PC-9 (cell line): Measurements from ENCODE around the gene ZRSR2. TPM values are rescaled to one million over a fixed set of nuclear protein-coding genes. Genes with fewer than 3 reads are reported as not detected.

Source experiments
- BruUV-seq: library from RNA; stranded (reverse); fragments of 400-500 nt; replicated peaks from 2 replicates; lab custom pipeline; 2021; lab: Mats Ljungman, UMichigan
- CTCF ChIA-PET: fragments of 300-600 bp; sonication (Branson Sonifier 250); formaldehyde crosslinking; loops from one replicate; lab custom pipeline; 2022; ENCODE audit warnings: antibody characterized with exemption; lab: Charles Lee
- POLR2A ChIA-PET: fragments of 300-600 bp; sonication (Branson Sonifier 250); formaldehyde crosslinking; loops from one replicate; lab custom pipeline; 2022; ENCODE audit warnings: antibody characterized with exemption; ENCODE audit not compliant: unreplicated experiment; lab: Charles Lee
- DNase-seq, 2 experiments: peaks; one replicate each; pipeline versions ENCODE4 v3.0.0 to v3.0.0-alpha.2; 2015 to 2022; ENCODE audit warnings: mixed read lengths in 1 of 2
- H2AFZ ChIP-seq: fragments of 200-600 bp; sonication (generic); 2 replicates; pipeline ENCODE4 v1.8.1; 2017; ENCODE audit warnings: antibody characterized with exemption
- H3F3A ChIP-seq: fragments of 200-600 bp; sonication (generic); 2 replicates; pipeline ENCODE4 v1.8.1; 2017; ENCODE audit warnings: antibody characterized with exemption, mild to moderate bottlenecking, low read depth; ENCODE audit not compliant: insufficient read depth
- H3K27ac ChIP-seq: fragments of 200-600 bp; sonication (generic); 2 replicates; pipeline ENCODE4 v1.6.1; 2016; ENCODE audit warnings: mixed run types
- H3K27me3 ChIP-seq: fragments of 200-600 bp; sonication (generic); 2 replicates; pipeline ENCODE4 v1.6.1; 2016; ENCODE audit warnings: low read depth, mixed run types; ENCODE audit not compliant: insufficient read depth
- H3K36me3 ChIP-seq: fragments of 200-600 bp; sonication (generic); 2 replicates; pipeline ENCODE4 v1.6.1; 2016; ENCODE audit warnings: low read depth, mixed run types
- H3K4me1 ChIP-seq: fragments of 200-600 bp; sonication (generic); replicated peaks from 2 replicates; pipeline ENCODE4 v1.6.1; 2016; ENCODE audit warnings: mixed run types; ENCODE audit not compliant: insufficient read depth
- H3K4me2 ChIP-seq: fragments of 200-600 bp; sonication (generic); 2 replicates; pipeline ENCODE4 v1.6.1; 2017; ENCODE audit warnings: mixed run types
- H3K4me3 ChIP-seq: fragments of 200-600 bp; sonication (generic); 2 replicates; pipeline ENCODE4 v1.6.1; 2016; ENCODE audit warnings: mixed run types
- H3K79me2 ChIP-seq: fragments of 200-600 bp; sonication (generic); 2 replicates; pipeline ENCODE4 v1.6.1; 2017; ENCODE audit warnings: low read depth, mixed run types
- H3K9me2 ChIP-seq: fragments of 200-600 bp; sonication (generic); 2 replicates; pipeline ENCODE4 v1.8.1; 2017; ENCODE audit warnings: mild to moderate bottlenecking; ENCODE audit not compliant: insufficient read depth
- H3K9me3 ChIP-seq: fragments of 200-600 bp; sonication (generic); 2 replicates; pipeline ENCODE4 v1.8.1; 2016; ENCODE audit warnings: low read depth; ENCODE audit not compliant: insufficient read depth
- H4K20me1 ChIP-seq: fragments of 200-600 bp; sonication (generic); 2 replicates; pipeline ENCODE4 v1.8.1; 2017; ENCODE audit not compliant: insufficient read depth
- EZH2 ChIP-seq: fragments of 200-600 bp; sonication (generic); IDR thresholded peaks from 2 replicates; pipeline ENCODE4 v1.8.0; 2017; ENCODE audit warnings: antibody characterized with exemption, low read depth
- intact Hi-C: fragments of 100-400 bp; cut with micrococcal nuclease; formaldehyde crosslinking; loops from one replicate; pipeline ENCODE4 v1.10.0; 2022; ENCODE audit not compliant: unreplicated experiment
- total RNA-seq: library from RNA; stranded (reverse); gene quantifications from 2 replicates; pipeline ENCODE4 v1.2.3, GENCODE V29; 2021
- TF ChIP-seq, protein P1 (sequence below): fragments of 200-600 bp; sonication (generic); conservative IDR thresholded peaks from 2 replicates; pipeline ENCODE4 v1.6.1; 2017; ENCODE audit warnings: mixed run types, antibody characterized with exemption, mild to moderate bottlenecking, moderate library complexity

The ZRSR2 gene
- total RNA-seq, 1 experiment from 2014 or later = 7.6 TPM

DNA sequence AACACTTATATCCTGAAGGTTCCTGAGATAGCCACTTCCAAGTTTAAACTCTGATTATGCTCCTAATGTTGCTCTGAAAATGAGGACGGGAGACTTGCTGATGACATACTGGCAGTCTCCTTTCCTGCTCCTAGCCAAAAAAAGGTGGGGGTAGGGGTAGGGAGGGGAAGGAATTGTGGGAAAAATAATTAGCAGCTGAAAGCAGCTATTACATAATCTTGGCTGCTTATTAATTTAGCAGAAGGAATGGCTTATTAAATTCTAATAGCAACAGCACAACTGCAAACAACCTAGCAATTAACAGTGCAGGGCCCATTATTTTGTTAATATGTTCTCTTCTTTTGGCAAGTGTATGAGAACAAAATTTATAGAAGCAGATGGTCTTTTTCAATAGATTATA lies 66.4 kb downstream of the ZRSR2 start:
- BruUV-seq = no TSS peak

DNA sequence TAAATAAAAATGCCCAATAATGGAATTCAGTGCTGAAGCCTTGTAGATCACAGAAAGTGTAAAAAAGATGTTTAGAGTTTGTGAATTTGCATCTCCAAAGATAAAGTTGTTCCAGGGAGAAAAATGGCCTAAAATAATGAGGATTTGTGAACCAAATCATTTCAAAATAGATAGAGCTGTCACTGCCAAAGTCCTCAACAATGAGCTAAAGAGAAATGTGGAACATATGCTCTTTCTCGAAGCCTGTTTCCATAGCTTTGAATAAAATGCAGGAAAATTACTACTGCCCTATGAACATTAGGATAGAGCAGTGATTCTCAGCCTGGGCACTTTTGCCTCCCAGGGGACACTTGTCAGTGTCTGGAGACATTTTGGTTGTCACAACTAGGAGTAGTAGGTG lies 67.8 kb downstream of the ZRSR2 start:
- intact Hi-C loops = no loop called here
- peaks cover 9% of the 10 kb centered on the region; the same call in 1 of the 2 replicates for H3F3A ChIP-seq
- ChIA-PET POLR2A (no interaction called here), CTCF (no interaction called here)
- TF ChIP-seq EZH2 = no peak
- TF ChIP-seq, protein P1, sequence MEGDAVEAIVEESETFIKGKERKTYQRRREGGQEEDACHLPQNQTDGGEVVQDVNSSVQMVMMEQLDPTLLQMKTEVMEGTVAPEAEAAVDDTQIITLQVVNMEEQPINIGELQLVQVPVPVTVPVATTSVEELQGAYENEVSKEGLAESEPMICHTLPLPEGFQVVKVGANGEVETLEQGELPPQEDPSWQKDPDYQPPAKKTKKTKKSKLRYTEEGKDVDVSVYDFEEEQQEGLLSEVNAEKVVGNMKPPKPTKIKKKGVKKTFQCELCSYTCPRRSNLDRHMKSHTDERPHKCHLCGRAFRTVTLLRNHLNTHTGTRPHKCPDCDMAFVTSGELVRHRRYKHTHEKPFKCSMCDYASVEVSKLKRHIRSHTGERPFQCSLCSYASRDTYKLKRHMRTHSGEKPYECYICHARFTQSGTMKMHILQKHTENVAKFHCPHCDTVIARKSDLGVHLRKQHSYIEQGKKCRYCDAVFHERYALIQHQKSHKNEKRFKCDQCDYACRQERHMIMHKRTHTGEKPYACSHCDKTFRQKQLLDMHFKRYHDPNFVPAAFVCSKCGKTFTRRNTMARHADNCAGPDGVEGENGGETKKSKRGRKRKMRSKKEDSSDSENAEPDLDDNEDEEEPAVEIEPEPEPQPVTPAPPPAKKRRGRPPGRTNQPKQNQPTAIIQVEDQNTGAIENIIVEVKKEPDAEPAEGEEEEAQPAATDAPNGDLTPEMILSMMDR = no peak
- no peak overlapping the region for H2AFZ ChIP-seq
- no peaks in the 10 kb centered on the region for H3K27me3 ChIP-seq
- no peaks in the 10 kb centered on the region for H3K9me3 ChIP-seq
- H3K79me2 ChIP-seq = no peaks in the 10 kb centered on the region
- no peaks in the 10 kb centered on the region for H4K20me1 ChIP-seq
- no peak for DNase-seq
- no peaks in the 10 kb centered on the region for H3K9me2 ChIP-seq
- H3K4me1 ChIP-seq = peaks cover 7% of the 10 kb centered on the region; the same call in 1 of the 2 replicates
- no peak overlapping the region for H3K4me3 ChIP-seq
- H3K36me3 ChIP-seq = no peaks in the 10 kb centered on the region
- BruUV-seq = no TSS peak
- H3K4me2 ChIP-seq = no peak overlapping the region
- no peak overlapping the region for H3K27ac ChIP-seq

More for the DNA sequence above, 66.4 kb downstream of the ZRSR2 start:
- no peak overlapping the region for H3K4me3 ChIP-seq
- no peak for DNase-seq
- peak overlapping the region; percentile 84; the same call in 1 of the 2 replicates for H3K4me2 ChIP-seq
- H3K27ac ChIP-seq = no peak overlapping the region
- ChIA-PET POLR2A (no interaction called here), CTCF (no interaction called here)
- peaks cover 7% of the 10 kb centered on the region; the same call in 1 of the 2 replicates for H3K4me1 ChIP-seq
- H3K79me2 ChIP-seq = no peaks in the 10 kb centered on the region
- H3K9me2 ChIP-seq = no peaks in the 10 kb centered on the region
- no peaks in the 10 kb centered on the region for H4K20me1 ChIP-seq
- no peak overlapping the region for H2AFZ ChIP-seq
- intact Hi-C loops = no loop called here
- TF ChIP-seq, protein P1 = no peak
- no peak for TF ChIP-seq EZH2
- no peaks in the 10 kb centered on the region for H3K36me3 ChIP-seq
- peaks cover 9% of the 10 kb centered on the region; the same call in 1 of the 2 replicates for H3F3A ChIP-seq
- H3K27me3 ChIP-seq = no peaks in the 10 kb centered on the region
- H3K9me3 ChIP-seq = no peaks in the 10 kb centered on the region

DNA sequence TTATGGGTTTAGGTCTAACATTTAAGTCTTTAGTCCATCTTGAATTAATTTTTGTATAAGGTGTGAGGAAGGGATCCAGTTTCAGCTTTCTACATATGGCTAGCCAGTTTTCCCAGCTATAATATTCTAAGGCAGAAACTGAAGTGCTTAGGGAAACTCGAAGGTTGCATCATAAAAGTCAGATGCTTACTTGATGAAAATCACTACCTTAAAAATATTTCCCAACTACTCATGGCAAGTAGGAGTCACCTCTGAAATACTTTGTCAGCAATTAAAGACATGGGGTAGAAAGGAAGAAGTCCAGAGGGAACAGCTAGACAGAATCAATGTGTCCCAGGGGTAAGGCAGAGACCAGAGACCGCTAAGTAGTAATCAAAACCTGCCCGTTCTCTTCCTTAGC lies 70.6 kb downstream of the ZRSR2 start:
- H4K20me1 ChIP-seq = no peaks in the 10 kb centered on the region
- H3K4me1 ChIP-seq = no peaks in the 10 kb centered on the region
- no TSS peak for BruUV-seq
- H3K4me2 ChIP-seq = no peak overlapping the region
- POLR2A ChIA-PET = no interaction called here
- DNase-seq = no peak
- CTCF ChIA-PET = no interaction called here
- TF ChIP-seq, protein P1 = no peak
- H3K79me2 ChIP-seq = no peaks in the 10 kb centered on the region
- H3K4me3 ChIP-seq = no peak overlapping the region
- no peak overlapping the region for H3K27ac ChIP-seq
- H3K9me2 ChIP-seq = no peaks in the 10 kb centered on the region
- no peaks in the 10 kb centered on the region for H3K9me3 ChIP-seq
- no peaks in the 10 kb centered on the region for H3F3A ChIP-seq
- intact Hi-C loops = no loop called here
- no peak overlapping the region for H2AFZ ChIP-seq
- no peaks in the 10 kb centered on the region for H3K27me3 ChIP-seq
- no peaks in the 10 kb centered on the region for H3K36me3 ChIP-seq
